Endothelial cell of umbilical vein (primary cell): Measurements from ENCODE around the gene SERPINA5. TPM values are rescaled to one million over a fixed set of nuclear protein-coding genes. Genes with fewer than 3 reads are reported as not detected.

ENCODE experiments used
- BruUV-seq: library from RNA; stranded (reverse); fragments of 400-500 nt; replicated peaks from 2 replicates; lab custom pipeline; 2021; lab: Mats Ljungman, UMichigan
- CTCF ChIA-PET: fragments of 300-600, 350-600 bp; sonication (Branson Sonifier 250); formaldehyde crosslinking; loops from one replicate; lab custom pipeline; 2021; ENCODE audit warnings: antibody characterized with exemption, inconsistent platforms; lab: Charles Lee
- POLR2A ChIA-PET: fragments of 300-600, 350-600 bp; sonication (Branson Sonifier 250); formaldehyde crosslinking; loops from one replicate; lab custom pipeline; 2021; ENCODE audit warnings: antibody characterized with exemption, inconsistent platforms; lab: Charles Lee
- DNase-seq: peaks from one replicate; pipeline ENCODE4 v3.0.0-alpha.2; 2011; ENCODE audit warnings: low read depth, low spot score
- FAIRE-seq: peaks from 2 replicates; lab custom pipeline; 2011; peaks lifted over from hg19 to GRCh38; lab: Jason Lieb, UNC
- H2AFZ ChIP-seq: 2 replicates; pipeline ENCODE4 v1.6.0; 2012; ENCODE audit warnings: low read depth, low read length, control low read depth, inconsistent platforms
- H3K27ac ChIP-seq: 2 replicates; pipeline ENCODE4 v1.5.1; 2011; ENCODE audit warnings: low read depth, mild to moderate bottlenecking, control low read depth, low read length, moderate library complexity; ENCODE audit not compliant: insufficient read depth
- H3K27me3 ChIP-seq, 2 experiments: 2 replicates each; pipeline versions ENCODE4 v1.6.0 to v1.6.1; 2011; ENCODE audit warnings: low read length in 2 of 2, mixed read lengths in 1 of 2; ENCODE audit not compliant: control insufficient read depth in 2 of 2, insufficient read depth in 2 of 2
- H3K36me3 ChIP-seq, 2 experiments: 2 replicates in 1 of 2; 3 replicates in 1 of 2; pipeline ENCODE4 v1.5.1; 2011; ENCODE audit warnings: low read length in 2 of 2, mild to moderate bottlenecking in 1 of 2, moderate library complexity in 1 of 2; ENCODE audit not compliant: control insufficient read depth in 2 of 2, insufficient read depth in 2 of 2; ENCODE audit errors: extremely low read depth in 1 of 2
- H3K4me1 ChIP-seq: 3 replicates; pipeline ENCODE4 v1.5.1; 2011; ENCODE audit warnings: mild to moderate bottlenecking, low read length; ENCODE audit not compliant: control insufficient read depth, insufficient read depth; ENCODE audit errors: extremely low read depth
- H3K4me2 ChIP-seq: 2 replicates; pipeline ENCODE4 v1.6.1; 2011; ENCODE audit warnings: low read length, control low read depth, mixed read lengths; ENCODE audit not compliant: insufficient read depth
- H3K4me3 ChIP-seq, 3 experiments: fragments of 200-600 bp in 1 of 3; sonication (generic), shearing (Covaris generic) in 1 of 3; replicated peaks in 1 of 3; 2 replicates each; pipeline ENCODE4 v1.5.1; 2011 to 2016; ENCODE audit warnings: control low read depth in 3 of 3, low read length in 3 of 3, mild to moderate bottlenecking in 2 of 3, inconsistent platforms in 1 of 3, low read depth in 1 of 3, moderate library complexity in 1 of 3; ENCODE audit not compliant: insufficient read depth in 1 of 3
- H3K79me2 ChIP-seq: 2 replicates; pipeline ENCODE4 v1.6.0; 2012; ENCODE audit warnings: low read length, inconsistent platforms; ENCODE audit not compliant: control insufficient read depth, insufficient read depth
- H3K9ac ChIP-seq: replicated peaks from 2 replicates; pipeline ENCODE3; 2011; ENCODE audit warnings: low read length, control low read depth; ENCODE audit not compliant: insufficient read depth; ENCODE audit errors: extremely low read depth
- H3K9me1 ChIP-seq: replicated peaks from 3 replicates; pipeline ENCODE4 v1.6.0; 2011; ENCODE audit warnings: mild to moderate bottlenecking, low read length; ENCODE audit not compliant: control insufficient read depth, insufficient read depth; ENCODE audit errors: extremely low read depth
- H3K9me3 ChIP-seq: replicated peaks from 2 replicates; pipeline ENCODE4 v1.5.1; 2012; ENCODE audit warnings: low read length, inconsistent platforms; ENCODE audit not compliant: control insufficient read depth, insufficient read depth
- H4K20me1 ChIP-seq: replicated peaks from 2 replicates; pipeline ENCODE3; 2011; ENCODE audit warnings: mild to moderate bottlenecking, low read length; ENCODE audit not compliant: control insufficient read depth, insufficient read depth; ENCODE audit errors: extremely low read depth
- EZH2 ChIP-seq: IDR thresholded peaks from 2 replicates; pipeline ENCODE4 v1.6.1; 2012; ENCODE audit warnings: borderline replicate concordance, low read depth, mild to moderate bottlenecking, moderate library complexity, low read length, inconsistent platforms; ENCODE audit not compliant: severe bottlenecking
- FOS ChIP-seq: IDR thresholded peaks from 2 replicates; pipeline ENCODE4 v1.6.1; 2011; ENCODE audit warnings: mild to moderate bottlenecking, low read length, moderate library complexity, borderline replicate concordance; ENCODE audit not compliant: insufficient read depth
- GATA2 ChIP-seq: IDR thresholded peaks from 2 replicates; pipeline ENCODE4 v1.7.0; 2011; ENCODE audit warnings: low read depth, mild to moderate bottlenecking, moderate library complexity, mixed read lengths, low read length; ENCODE audit not compliant: insufficient read length, insufficient read depth
- JUN ChIP-seq: IDR thresholded peaks from 2 replicates; pipeline ENCODE4 v1.6.1; 2011; ENCODE audit warnings: borderline replicate concordance, low read depth; ENCODE audit not compliant: insufficient read length, insufficient read depth
- MAX ChIP-seq: IDR thresholded peaks from 2 replicates; pipeline ENCODE4 v1.6.1; 2011; ENCODE audit not compliant: insufficient read depth, insufficient read length
- MYC ChIP-seq: IDR thresholded peaks from one replicate; pipeline ENCODE4 v1.6.1; 2011; ENCODE audit warnings: mild to moderate bottlenecking, low read depth, low read length
- POLR2A ChIP-seq: IDR thresholded peaks from 2 replicates; pipeline ENCODE4 v1.6.1; 2012; ENCODE audit warnings: low read depth, mild to moderate bottlenecking, control low read depth, low read length
- POLR2AphosphoS5 ChIP-seq: IDR thresholded peaks from 2 replicates; pipeline ENCODE4 v1.6.1; 2012; ENCODE audit warnings: low read depth, mild to moderate bottlenecking, control low read depth, low read length, moderate library complexity; ENCODE audit not compliant: insufficient read depth
- dilution Hi-C: fragments of 300-500 bp; cut with MboI; formaldehyde crosslinking; loops from one replicate; pipeline ENCODE4 v1.15.0; 2019; ENCODE audit warnings: low sequenced_read_pairs; ENCODE audit not compliant: extremely low pct_ligation_motif_present
- intact Hi-C: fragments of 100-400 bp; cut with micrococcal nuclease; formaldehyde crosslinking; loops from one replicate; pipeline ENCODE4 v1.10.0; 2022
- polyA plus RNA-seq, 4 experiments: library from polyadenylated mRNA; depleted of rRNA in 3 of 4; stranded (reverse) in 3 of 4; unstranded in 1 of 4; fragments of >200 nt; gene quantifications; 2 replicates each; pipeline versions ENCODE4 v1.2.1 to v1.2.3, GENCODE V29; 2011 to 2012; ENCODE audit warnings: missing spikeins in 1 of 4
- total RNA-seq: library from RNA; stranded (reverse); gene quantifications from 2 replicates; pipeline ENCODE4 v1.2.3, GENCODE V29; 2021
- TF ChIP-seq, protein P1 (sequence below), 2 donors: IDR thresholded peaks; 1 replicate in 1 of 2; 2 replicates in 1 of 2; pipeline ENCODE4 v1.5.1; 2011; ENCODE audit warnings: low read length in 2 of 2, mild to moderate bottlenecking in 2 of 2, moderate library complexity in 2 of 2, control low read depth in 1 of 2, inconsistent platforms in 1 of 2, low read depth in 1 of 2; ENCODE audit not compliant: insufficient read depth in 1 of 2; ENCODE audit errors: extremely low read depth in 1 of 2

SERPINA5 gene
- total and polyA plus RNA-seq, 2 donors (not counting 3 experiments of a cell fraction or from before 2014, with no cell fraction given), result 0.12 TPM; not detected in 1

- Histone ChIP-seq H3K79me2 (no peaks in the 10 kb centered on the region), H4K20me1 (no peaks in the 10 kb centered on the region), H3K9me3 (no peaks in the 10 kb centered on the region), H3K4me3 (no peak overlapping the region), H3K9ac (no peak overlapping the region), H2AFZ (no peak overlapping the region), H3K36me3 (no peaks in the 10 kb centered on the region), H3K4me1 (peaks cover 10% of the 10 kb centered on the region), H3K4me2 (no peak overlapping the region), H3K27me3 (no peaks in the 10 kb centered on the region), H3K9me1 (no peaks in the 10 kb centered on the region), H3K27ac (no peak overlapping the region)
- intact Hi-C loops (no loop called here), dilution Hi-C loops (no loop called here)
- DNase-seq (no peak), FAIRE-seq (no peak)
- POLR2A ChIA-PET, result no interaction called here
- BruUV-seq, result no TSS peak
- CTCF ChIA-PET, result interaction anchor here (0.7 kb wide), 1 partner anchor 12 kb away, joined by 3 read pairs; no protein-coding TSS in a partner anchor
- TF ChIP-seq MYC (no peak), EZH2 (no peak), POLR2A (no peak), JUN (no peak), FOS (no peak), POLR2AphosphoS5 (no peak), MAX (no peak), GATA2 (no peak)
- TF ChIP-seq, protein P1, sequence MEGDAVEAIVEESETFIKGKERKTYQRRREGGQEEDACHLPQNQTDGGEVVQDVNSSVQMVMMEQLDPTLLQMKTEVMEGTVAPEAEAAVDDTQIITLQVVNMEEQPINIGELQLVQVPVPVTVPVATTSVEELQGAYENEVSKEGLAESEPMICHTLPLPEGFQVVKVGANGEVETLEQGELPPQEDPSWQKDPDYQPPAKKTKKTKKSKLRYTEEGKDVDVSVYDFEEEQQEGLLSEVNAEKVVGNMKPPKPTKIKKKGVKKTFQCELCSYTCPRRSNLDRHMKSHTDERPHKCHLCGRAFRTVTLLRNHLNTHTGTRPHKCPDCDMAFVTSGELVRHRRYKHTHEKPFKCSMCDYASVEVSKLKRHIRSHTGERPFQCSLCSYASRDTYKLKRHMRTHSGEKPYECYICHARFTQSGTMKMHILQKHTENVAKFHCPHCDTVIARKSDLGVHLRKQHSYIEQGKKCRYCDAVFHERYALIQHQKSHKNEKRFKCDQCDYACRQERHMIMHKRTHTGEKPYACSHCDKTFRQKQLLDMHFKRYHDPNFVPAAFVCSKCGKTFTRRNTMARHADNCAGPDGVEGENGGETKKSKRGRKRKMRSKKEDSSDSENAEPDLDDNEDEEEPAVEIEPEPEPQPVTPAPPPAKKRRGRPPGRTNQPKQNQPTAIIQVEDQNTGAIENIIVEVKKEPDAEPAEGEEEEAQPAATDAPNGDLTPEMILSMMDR (IDR thresholded peaks at IDR 0.05; ENCODE audit: extremely low read depth in 1 of 2, insufficient read depth in 1 of 2, low read depth in 1 of 2, low read length in 2 of 2), result no peak
These were observed 44.4 kb upstream of the SERPINA5 start for GRCh38 chr14:94536836-94537235.
